Hepatocyte (in vitro differentiated cells): ENCODE results near the gene SLC1A3.

Source experiments
- CTCF ChIP-seq: fragments of 200-600 bp; sonication (generic); IDR thresholded peaks from 2 replicates; pipeline ENCODE4 v1.5.1; 2016; ENCODE audit warnings: antibody characterized with exemption, mild to moderate bottlenecking; ENCODE audit not compliant: poor library complexity
- EZH2 ChIP-seq: fragments of 200-600 bp; sonication (generic); IDR thresholded peaks from 2 replicates; pipeline ENCODE4 v1.6.1; 2016; ENCODE audit warnings: antibody characterized with exemption, mild to moderate bottlenecking, borderline replicate concordance
- EZH2phosphoT487 ChIP-seq: fragments of 200-600 bp; sonication (generic); IDR thresholded peaks from one replicate; pipeline ENCODE4 v1.6.1; 2018; ENCODE audit warnings: antibody characterized with exemption, mild to moderate bottlenecking, low read depth, moderate library complexity; ENCODE audit not compliant: unreplicated experiment, severe bottlenecking

- no peak for TF ChIP-seq CTCF
- no peak for TF ChIP-seq EZH2
- no peak for TF ChIP-seq EZH2phosphoT487
Observed at GRCh38 chr5:36610621-36611020, 4.2 kb downstream of the SLC1A3 start.
